LNCaP clone FGC (cell line): ENCODE data around the gene CBLIF.

ENCODE experiments used
- DNase-seq: peaks from one replicate; pipeline ENCODE4 v3.0.0-alpha.2; 2011; ENCODE audit warnings: low read depth
- H3K4me3 ChIP-seq: 2 replicates; pipeline ENCODE4 v1.5.1; 2011; ENCODE audit warnings: mild to moderate bottlenecking, low read depth, low read length, control low read depth
- TF ChIP-seq, protein P1 (sequence below): IDR thresholded peaks from 2 replicates; pipeline ENCODE4 v1.5.1; 2012; ENCODE audit warnings: mild to moderate bottlenecking; ENCODE audit not compliant: control insufficient read depth, insufficient read depth; ENCODE audit errors: extremely low read depth

CBLIF gene

DNA sequence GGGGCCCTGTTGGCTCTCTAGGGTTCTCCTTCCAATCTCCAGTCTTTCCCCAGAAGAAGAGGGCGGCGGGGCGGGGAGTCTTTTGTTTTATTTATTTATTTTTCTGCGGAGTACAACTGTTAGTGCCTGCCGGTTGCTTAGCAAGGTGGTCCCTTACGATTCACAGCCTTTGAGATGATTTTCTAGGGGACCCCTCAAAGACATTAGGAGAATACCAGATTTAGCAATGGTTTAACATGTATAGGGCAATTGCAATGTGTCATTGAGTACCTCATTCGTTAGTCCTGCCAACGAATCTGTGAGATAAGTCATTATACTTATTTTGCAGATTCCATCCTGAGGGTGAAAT lies 34.4 kb downstream of the CBLIF start:
- no peak for DNase-seq
- TF ChIP-seq, protein P1, sequence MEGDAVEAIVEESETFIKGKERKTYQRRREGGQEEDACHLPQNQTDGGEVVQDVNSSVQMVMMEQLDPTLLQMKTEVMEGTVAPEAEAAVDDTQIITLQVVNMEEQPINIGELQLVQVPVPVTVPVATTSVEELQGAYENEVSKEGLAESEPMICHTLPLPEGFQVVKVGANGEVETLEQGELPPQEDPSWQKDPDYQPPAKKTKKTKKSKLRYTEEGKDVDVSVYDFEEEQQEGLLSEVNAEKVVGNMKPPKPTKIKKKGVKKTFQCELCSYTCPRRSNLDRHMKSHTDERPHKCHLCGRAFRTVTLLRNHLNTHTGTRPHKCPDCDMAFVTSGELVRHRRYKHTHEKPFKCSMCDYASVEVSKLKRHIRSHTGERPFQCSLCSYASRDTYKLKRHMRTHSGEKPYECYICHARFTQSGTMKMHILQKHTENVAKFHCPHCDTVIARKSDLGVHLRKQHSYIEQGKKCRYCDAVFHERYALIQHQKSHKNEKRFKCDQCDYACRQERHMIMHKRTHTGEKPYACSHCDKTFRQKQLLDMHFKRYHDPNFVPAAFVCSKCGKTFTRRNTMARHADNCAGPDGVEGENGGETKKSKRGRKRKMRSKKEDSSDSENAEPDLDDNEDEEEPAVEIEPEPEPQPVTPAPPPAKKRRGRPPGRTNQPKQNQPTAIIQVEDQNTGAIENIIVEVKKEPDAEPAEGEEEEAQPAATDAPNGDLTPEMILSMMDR = no peak
- peak overlapping the region; percentile 89 for H3K4me3 ChIP-seq

GRCh38 chr11:59810189-59810910 lies 34.9 kb downstream of the CBLIF start, which contains the start of gene MRPL16:
MRPL16 (minus strand) TSS chr11:59810778; CDS start chr11:59810658, 120 bp downstream.
- H3K4me3 ChIP-seq = peak within 1 kb of the TSS; percentile 89
- peak; percentile 87 for DNase-seq
- TF ChIP-seq, protein P1 = peak; percentile 34

DNA sequence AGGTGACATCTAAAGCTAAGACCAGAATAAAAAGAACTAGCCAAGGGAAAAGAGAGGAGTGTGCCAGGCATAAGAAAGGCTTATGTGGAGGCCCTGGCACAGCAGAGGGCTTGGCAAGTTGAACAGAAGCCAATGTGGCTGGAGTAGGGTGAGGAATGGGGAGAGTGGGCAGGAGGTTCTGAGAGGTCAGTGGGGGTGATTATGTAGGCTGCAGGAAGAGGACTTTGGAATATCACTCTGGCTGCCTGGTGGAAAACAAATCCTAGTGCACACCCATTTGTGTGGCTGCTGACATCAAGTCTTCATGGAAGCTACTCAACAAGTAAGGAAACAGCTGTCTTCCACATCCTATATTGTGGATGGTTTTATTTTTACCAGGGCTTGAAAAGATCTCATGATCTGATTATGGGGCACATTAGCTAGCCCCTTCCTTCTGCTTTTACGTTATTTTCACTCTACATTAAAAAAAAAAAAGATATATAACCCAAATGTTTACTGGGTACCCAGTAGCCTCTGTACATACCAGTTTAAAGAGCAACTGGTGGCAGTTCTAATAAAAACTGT lies 38.2 kb downstream of the CBLIF start:
- TF ChIP-seq, protein P1 = no peak
- no peak for DNase-seq
- no peak overlapping the region for H3K4me3 ChIP-seq

DNA sequence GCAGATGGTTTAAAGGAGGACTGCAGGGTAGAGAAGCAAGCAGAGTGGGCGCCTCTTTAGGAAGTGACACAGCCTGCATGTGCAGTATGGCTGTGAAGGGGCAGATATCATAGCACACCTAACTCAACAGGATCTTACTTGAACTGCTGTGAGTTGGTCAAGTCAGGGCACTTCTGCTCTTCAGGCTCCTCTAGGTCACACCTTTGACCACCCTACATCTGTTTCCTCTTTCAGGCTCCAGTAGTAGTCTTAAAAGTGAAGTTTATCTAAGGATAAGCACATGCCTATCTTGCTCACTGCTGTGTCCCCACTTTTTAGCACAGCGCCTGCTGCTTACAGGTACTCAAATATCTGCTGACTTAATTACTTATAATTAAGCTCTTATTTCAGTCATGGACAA lies 41.2 kb downstream of the CBLIF start:
- TF ChIP-seq, protein P1 = no peak
- no peak for DNase-seq
- no peak overlapping the region for H3K4me3 ChIP-seq

- no peak overlapping the region for H3K4me3 ChIP-seq
- no peak for DNase-seq
- TF ChIP-seq, protein P1 = peak; percentile 69
Observed at GRCh38 chr11:59802639-59803176, 42.6 kb downstream of the CBLIF start.

DNA sequence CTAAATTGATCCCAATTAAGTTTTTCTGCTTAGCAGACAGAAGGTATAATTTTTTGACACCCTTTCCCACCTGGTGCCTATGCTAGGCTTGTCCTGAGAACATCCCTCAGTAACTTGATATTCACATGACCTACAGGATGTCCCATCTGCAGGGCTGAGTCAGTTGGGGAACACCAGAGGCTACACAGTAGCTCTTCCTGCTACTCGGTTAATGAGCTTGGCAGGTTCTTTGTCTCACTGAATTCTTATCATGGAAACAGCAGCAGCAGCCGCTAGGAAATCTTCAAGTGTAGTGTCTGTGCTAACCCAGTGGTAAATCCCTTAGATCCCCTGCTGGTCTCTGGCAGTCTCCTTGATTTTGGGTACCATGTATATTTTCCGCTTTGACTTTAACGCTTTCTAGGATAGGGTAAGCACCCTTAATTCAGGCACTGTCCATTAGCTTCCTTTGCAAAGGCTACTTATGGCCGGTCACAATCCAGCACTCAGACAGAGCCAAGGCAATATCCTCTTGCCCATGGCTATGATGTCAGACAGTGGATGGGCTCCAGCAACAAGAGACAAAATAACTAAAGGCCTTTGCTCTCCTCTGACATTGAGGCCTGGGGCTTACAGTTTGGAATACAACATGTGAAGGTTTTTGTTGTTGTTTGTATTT lies 43.2 kb downstream of the CBLIF start:
- no peak for DNase-seq
- no peak overlapping the region for H3K4me3 ChIP-seq
- TF ChIP-seq, protein P1 = no peak
